K562 (cell line): ENCODE data around the gene TMEM167B. TPM values are rescaled to one million over a fixed set of nuclear protein-coding genes. Genes with fewer than 3 reads are reported as not detected.

Experiments used
- ATAC-seq: fragments of 200-7000 bp; cut with Tn5 transposase; 3 replicates; pipeline ENCODE4 v1.9.1; 2020; ENCODE audit warnings: moderate library complexity
- BruUV-seq: library from RNA; stranded (reverse); fragments of 400-500 nt; replicated peaks from 2 replicates; lab custom pipeline; 2021; lab: Mats Ljungman, UMichigan
- CTCF ChIA-PET: fragments of 300-600 bp; formaldehyde crosslinking; extraction: SDS; loops from one replicate; lab custom pipeline; 2021; ENCODE audit warnings: low intra/inter-chr PET ratio; lab: Yijun Ruan, JAX
- POLR2A ChIA-PET: fragments of 300-600, 350-650 bp; sonication (Branson Sonifier 250); formaldehyde crosslinking; extraction: SDS; loops from one replicate; lab custom pipeline; 2021; ENCODE audit warnings: antibody characterized with exemption, inconsistent platforms; lab: Yijun Ruan, JAX
- DNase-seq, 4 experiments: peaks; one replicate each; pipeline versions ENCODE4 v3.0.0 to v3.0.0-alpha.2; 2011 to 2018; ENCODE audit warnings: low spot score in 3 of 4, mixed read lengths in 3 of 4; ENCODE audit errors: extremely low read depth in 1 of 4
- FAIRE-seq: peaks from 2 replicates; lab custom pipeline; 2011; peaks lifted over from hg19 to GRCh38; lab: Jason Lieb, UNC
- H2AFZ ChIP-seq: 2 replicates; pipeline ENCODE4 v1.6.0; 2011; ENCODE audit warnings: low read depth, low read length, control low read depth, inconsistent platforms
- H3K27ac ChIP-seq: fragments of 200-600 bp; 3 replicates; pipeline ENCODE4 v1.8.0; 2011; ENCODE audit warnings: low read depth, mild to moderate bottlenecking, control low read depth, inconsistent platforms, low read length, moderate library complexity, mixed read lengths; ENCODE audit errors: extremely low read depth
- H3K27me3 ChIP-seq, 2 experiments: fragments of 300-600 bp in 1 of 2; 2 replicates in 1 of 2; 3 replicates in 1 of 2; pipeline versions ENCODE4 v1.6.0 to v1.8.0; 2011; ENCODE audit warnings: inconsistent platforms in 2 of 2, low read length in 2 of 2, mild to moderate bottlenecking in 1 of 2, mixed read lengths in 1 of 2, moderate library complexity in 1 of 2; ENCODE audit not compliant: control insufficient read depth in 2 of 2, insufficient read depth in 2 of 2
- H3K36me3 ChIP-seq: fragments of 300-600 bp; 3 replicates; pipeline ENCODE4 v1.8.0; 2011; ENCODE audit warnings: mild to moderate bottlenecking, low read length, inconsistent platforms; ENCODE audit not compliant: control insufficient read depth, insufficient read depth
- H3K4me1 ChIP-seq, 2 experiments: fragments of 200-600 bp in 1 of 2; replicated peaks in 1 of 2; 2 replicates in 1 of 2; 3 replicates in 1 of 2; pipeline versions ENCODE4 v1.5.1 to v1.8.0; 2011; ENCODE audit warnings: inconsistent platforms in 2 of 2, low read length in 2 of 2, mild to moderate bottlenecking in 1 of 2, mixed read lengths in 1 of 2, moderate library complexity in 1 of 2; ENCODE audit not compliant: control insufficient read depth in 2 of 2, insufficient read depth in 2 of 2
- H3K4me2 ChIP-seq: 2 replicates; pipeline ENCODE4 v1.6.1; 2011; ENCODE audit warnings: low read length, control low read depth, inconsistent platforms, mixed read lengths; ENCODE audit not compliant: insufficient read depth
- H3K4me3 ChIP-seq: fragments of 200-600 bp; sonication (generic), shearing (Covaris generic); 2 replicates; pipeline ENCODE4 v1.5.1; 2016; ENCODE audit warnings: control low read depth, inconsistent platforms
- H3K79me2 ChIP-seq: fragments of 200-600 bp; 3 replicates; pipeline ENCODE4 v1.8.0; 2011; ENCODE audit warnings: low read length, inconsistent platforms; ENCODE audit not compliant: control insufficient read depth, insufficient read depth
- H3K9ac ChIP-seq, 2 experiments: 2 replicates each; pipeline versions ENCODE4 v1.6.0 to v1.6.1; 2011; ENCODE audit warnings: low read depth in 2 of 2, low read length in 2 of 2, control low read depth in 1 of 2, inconsistent platforms in 1 of 2, mild to moderate bottlenecking in 1 of 2, mixed read lengths in 1 of 2; ENCODE audit not compliant: insufficient read depth in 1 of 2
- H3K9me1 ChIP-seq: one replicate; pipeline ENCODE4 v1.6.0; 2011; ENCODE audit warnings: inconsistent platforms, mild to moderate bottlenecking, low read length, moderate library complexity; ENCODE audit not compliant: control insufficient read depth, insufficient read depth
- H3K9me3 ChIP-seq: replicated peaks from 2 replicates; pipeline ENCODE4 v1.5.1; 2011; ENCODE audit warnings: low read depth, low read length, inconsistent platforms; ENCODE audit not compliant: control insufficient read depth, insufficient read depth
- H4K20me1 ChIP-seq: replicated peaks from 2 replicates; pipeline ENCODE4 v1.6.1; 2011; ENCODE audit warnings: low read length, inconsistent platforms, mixed read lengths; ENCODE audit not compliant: control insufficient read depth, insufficient read depth
- CBX5 ChIP-seq: IDR thresholded peaks from 2 replicates; pipeline ENCODE4 v1.6.1; 2014; ENCODE audit warnings: low read depth, borderline replicate concordance
- CHD2 ChIP-seq: IDR thresholded peaks from 2 replicates; pipeline ENCODE4 v1.6.1; 2011; ENCODE audit warnings: low read depth, low read length
- E2F8 ChIP-seq: fragments of 450-650 bp; IDR thresholded peaks from 2 replicates; pipeline ENCODE4 v1.7.1; 2018; ENCODE audit warnings: mild to moderate bottlenecking, low read depth; ENCODE audit not compliant: partially characterized antibody
- KLF13 ChIP-seq: fragments of 450-650 bp; IDR thresholded peaks from 2 replicates; pipeline ENCODE4 v1.6.1; 2016; ENCODE audit warnings: missing genetic modification characterization, low read depth, mild to moderate bottlenecking, missing compliant biosample characterization, moderate library complexity, borderline replicate concordance
- NCOA6 ChIP-seq: fragments of 450-650 bp; IDR thresholded peaks from 2 replicates; pipeline ENCODE4 v1.6.1; 2017; ENCODE audit warnings: mild to moderate bottlenecking
- POLR2B ChIP-seq: fragments of 450-650 bp; IDR thresholded peaks from 2 replicates; pipeline ENCODE4 v1.6.1; 2018; ENCODE audit warnings: low read depth; ENCODE audit not compliant: partially characterized antibody
- SUPT5H ChIP-seq: fragments of 450-650 bp; IDR thresholded peaks from 2 replicates; pipeline ENCODE4 v1.6.1; 2016
- ZNF347 ChIP-seq: fragments of 450-650 bp; formaldehyde crosslinking; IDR thresholded peaks from 2 replicates; pipeline ENCODE4 v1.4.0; 2020; ENCODE audit warnings: low read depth, mild to moderate bottlenecking, moderate library complexity
- WGBS: fragments of 100-300 bp; shearing (Covaris generic); methylation state at CpG from one replicate; pipeline ENCODE4 v1.1.6; 2016; ENCODE audit warnings: low coverage, mixed read lengths; ENCODE audit not compliant: insufficient coverage; ENCODE audit errors: missing lambda C conversion rate; 5-methylcytosine and 5-hydroxymethylcytosine counted together
- in situ Hi-C: fragments of 300-500 bp; cut with MboI; formaldehyde crosslinking; loops from 4 replicates; pipeline ENCODE4 v1.15.0; 2018; ENCODE audit warnings: inconsistent platforms, mixed read lengths
- intact Hi-C: fragments of 100-400 bp; cut with micrococcal nuclease; formaldehyde crosslinking; loops from 2 replicates; pipeline ENCODE4 v1.14.2; 2022
- polyA plus RNA-seq, 8 experiments: library from polyadenylated mRNA; depleted of rRNA in 4 of 8; stranded (reverse) in 5 of 8; unstranded in 3 of 8; fragments of >200 nt; fragmentation: Nextera tagmentation in 2 of 8; fragmentation: Illumina TruSeq in 1 of 8; extraction: Ambion mirVana in 2 of 8; extraction: Trizol in 1 of 8; gene quantifications; 2 replicates each; pipeline versions ENCODE4 v1.2.1 to v1.2.3, GENCODE V29; 2011 to 2014; ENCODE audit warnings: inconsistent platforms in 1 of 8, missing spikeins in 1 of 8
- total RNA-seq, 7 experiments: library from RNA; depleted of rRNA in 6 of 7; stranded (reverse); fragments of >200 nt in 6 of 7; fragmentation: Illumina TruSeq in 2 of 7; extraction: Trizol in 2 of 7; gene quantifications; 2 replicates each; pipeline versions ENCODE4 v1.2.1 to v1.2.3, GENCODE V29; 2011 to 2021; ENCODE audit warnings: low replicate concordance in 1 of 7
- TF ChIP-seq, protein P1 (sequence below): sonication (generic); formaldehyde crosslinking; IDR thresholded peaks from 2 replicates; pipeline ENCODE4 v1.9.0; 2022; ENCODE audit warnings: mild to moderate bottlenecking, missing genetic modification reagents

The TMEM167B gene
- total and polyA plus RNA-seq, 9 of the 15 experiments (the other 6 are each of a cell fraction or from before 2014, with no cell fraction given) = 17.2 to 36.4 (median 32.2) TPM

- Histone ChIP-seq H3K36me3 (no peaks in the 10 kb centered on the region), H2AFZ (peak within 1 kb of the TSS; percentile 99), H3K9me3 (no peaks in the 10 kb centered on the region), H3K79me2 (peaks cover 22% of the 10 kb centered on the region), H3K4me1 (peaks cover 8 to 12% of the 10 kb centered on the region in 2 experiments; a peak in 4 of 5 replicates), H3K9me1 (no peaks in the 10 kb centered on the region), H3K27ac (peak within 1 kb of the TSS; percentile 63), H3K4me3 (peak within 1 kb of the TSS; percentile 87), H3K9ac (peak within 1 kb of the TSS; percentile 62 to 89), H3K27me3 (no peaks in the 10 kb centered on the region), H4K20me1 (no peaks in the 10 kb centered on the region), H3K4me2 (peak within 1 kb of the TSS; percentile 91)
- intact Hi-C loops (loop anchor here (1.0 to 5.0 kb wide), 3 partner anchors 34 to 80 kb away; partner anchors contain the start of genes CLCC1, ELAPOR1 and TAF13), in situ Hi-C loops (no loop called here)
- FAIRE-seq (peak; percentile 89), ATAC-seq (peak; percentile 99), DNase-seq (peak; percentile 99)
- 1% methylated on average over 61 of the region's 90 CpGs for WGBS
- CTCF ChIA-PET = no interaction called here
- no TSS peak for BruUV-seq
- POLR2A ChIA-PET = interaction anchor here (0.6 to 1.9 kb wide), 12 partner anchors 8 to 943 kb away, joined by 3 to 5 read pairs (median 4); partner anchors contain the start of genes AHCYL1 and CLCC1
- TF ChIP-seq CBX5 = peak; percentile 75
- peak; percentile 78 for TF ChIP-seq KLF13 (tag)
- TF ChIP-seq POLR2B = peak; percentile 74
- no peak for TF ChIP-seq CHD2
- TF ChIP-seq SUPT5H = peak; percentile 82
- no peak for TF ChIP-seq E2F8
- TF ChIP-seq, protein P1, sequence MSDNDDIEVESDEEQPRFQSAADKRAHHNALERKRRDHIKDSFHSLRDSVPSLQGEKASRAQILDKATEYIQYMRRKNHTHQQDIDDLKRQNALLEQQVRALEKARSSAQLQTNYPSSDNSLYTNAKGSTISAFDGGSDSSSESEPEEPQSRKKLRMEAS (CRISPR knock-in tag) = peak; percentile 63; the same call in 1 of the 2 replicates
- peak; percentile 87 for TF ChIP-seq NCOA6
- TF ChIP-seq ZNF347 (CRISPR knock-in tag) = no peak
Observed at GRCh38 chr1:109041621-109042468, 48.7 kb upstream of the TMEM167B start, which contains the start of gene WDR47. Gene WDR47 (minus strand): TSS chr1:109042102. CDS start chr1:109023512, 18,590 bp downstream.
